ENCODE data around the gene DSN1. TPM values are rescaled to one million over a fixed set of nuclear protein-coding genes. Genes with fewer than 3 reads are reported as not detected.
A peak's percentile ranks its signal among the peaks of the same experiment; 100 is the strongest.

The DSN1 gene
- total RNA-seq, 1 experiment from 2014 or later = 44.3 TPM

- no peak for DNase-seq (ENCODE audit: low spot score)
These were observed 22.1 kb upstream of the DSN1 start for GRCh38 chr20:36795691-36796090.

GRCh38 chr20:36794116-36794474 lies 20.5 kb upstream of the DSN1 start:
- no peak for DNase-seq (ENCODE audit: low spot score)

DNA sequence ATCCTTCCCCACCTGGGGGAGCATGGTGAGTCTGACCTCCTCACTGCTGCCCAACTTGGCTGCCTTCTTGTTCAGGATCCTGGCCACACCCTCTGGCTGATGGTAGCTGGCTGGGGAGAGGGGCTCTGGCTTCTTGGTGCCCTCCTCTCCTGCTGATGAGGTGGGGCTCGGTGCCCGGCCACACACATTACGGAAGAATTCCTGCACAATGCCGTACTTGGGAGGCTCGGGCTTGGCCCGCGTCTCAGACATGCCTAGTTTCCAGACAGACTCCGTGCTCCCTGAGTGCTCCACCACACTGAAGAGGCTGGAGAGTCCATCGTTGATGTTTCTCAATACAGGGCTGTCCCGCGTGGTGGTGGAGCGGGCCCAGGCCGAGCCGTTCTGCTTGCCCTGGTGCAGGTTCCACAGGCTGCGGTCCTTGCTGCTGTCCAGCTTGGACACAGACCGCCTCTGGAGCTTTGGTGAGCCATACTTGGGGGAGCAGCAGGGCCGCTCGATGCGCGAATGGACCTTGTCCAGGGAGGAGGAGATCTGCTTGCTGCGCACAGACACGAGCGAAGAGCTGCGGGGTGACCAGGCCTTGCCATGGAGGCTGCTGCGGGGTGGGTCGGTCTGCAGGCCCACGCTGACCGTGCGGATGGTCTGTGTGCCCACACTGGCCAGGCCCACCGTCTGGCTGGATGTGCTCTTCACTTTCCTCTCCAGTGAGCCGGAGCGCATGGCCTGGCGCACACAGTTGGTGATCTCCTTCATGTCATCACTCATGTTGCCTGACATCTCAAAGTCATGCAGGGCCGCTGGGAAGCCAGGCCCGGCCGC lies 19.9 kb upstream of the DSN1 start:
- no peak for DNase-seq (ENCODE audit: low spot score)

- peak; percentile 54 for DNase-seq (ENCODE audit: low spot score)
These were observed 18.9 kb upstream of the DSN1 start for GRCh38 chr20:36792422-36792821.

DNA sequence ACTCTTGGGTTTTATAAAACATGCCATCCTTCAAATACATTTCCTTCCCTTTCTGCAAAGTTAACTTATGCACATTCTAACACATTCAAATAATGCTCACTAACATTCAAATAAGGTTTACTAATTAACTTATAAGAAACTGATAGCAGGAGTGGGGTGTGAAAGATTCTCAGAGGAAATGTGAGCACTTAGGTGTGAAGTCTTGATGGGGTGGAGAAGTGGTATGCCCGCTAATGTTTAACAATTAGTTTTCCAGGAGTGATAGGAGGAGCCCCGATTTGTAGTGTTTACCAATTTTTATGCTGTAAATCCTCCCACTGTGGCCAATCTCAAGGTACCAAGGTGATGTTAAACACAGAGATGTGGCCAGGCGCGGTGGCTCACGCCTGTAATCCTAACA lies 18.3 kb upstream of the DSN1 start:
- no peak for DNase-seq (ENCODE audit: low spot score)

DNA sequence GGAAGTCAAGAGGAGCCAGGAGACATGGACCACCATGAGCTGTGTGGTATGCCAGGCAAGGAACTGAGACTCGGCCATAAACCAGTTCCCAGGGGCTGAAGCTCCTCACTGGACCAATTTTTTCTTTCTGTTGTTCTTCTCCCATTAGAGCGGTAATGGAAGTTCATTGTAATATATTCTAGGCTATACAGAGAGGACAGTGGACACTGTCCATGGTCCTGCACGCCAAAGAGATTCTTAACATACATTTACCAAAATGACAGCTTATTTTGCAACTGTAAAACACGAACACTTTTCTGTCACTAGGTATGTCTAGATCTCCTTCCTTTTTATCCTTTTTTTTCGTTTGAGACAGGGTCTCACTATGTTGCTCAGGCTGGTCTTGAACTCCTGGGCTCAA lies 13.1 kb upstream of the DSN1 start:
- no peak for DNase-seq (ENCODE audit: low spot score)

DNA sequence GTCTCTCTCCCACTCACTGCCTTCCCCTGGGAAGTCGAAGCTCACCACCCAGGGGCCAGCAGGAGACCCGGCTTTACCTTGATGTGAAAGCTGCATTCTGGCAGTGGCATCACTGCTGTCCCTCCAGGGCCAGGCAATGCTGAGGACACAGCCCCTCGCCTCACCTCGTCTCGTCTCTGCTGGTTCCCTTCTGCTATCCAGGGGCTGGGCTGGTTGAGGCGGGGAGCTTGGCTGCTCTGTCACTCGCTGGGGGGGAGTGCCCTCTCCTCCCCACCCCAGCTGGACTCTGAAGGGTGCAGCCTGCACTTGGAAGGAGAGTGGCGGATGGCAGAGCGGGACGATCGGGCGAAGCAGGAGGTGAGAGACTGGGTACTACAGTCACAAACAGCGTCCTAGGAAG lies 12.7 kb upstream of the DSN1 start:
- DNase-seq (ENCODE audit: low spot score) = no peak

DNA sequence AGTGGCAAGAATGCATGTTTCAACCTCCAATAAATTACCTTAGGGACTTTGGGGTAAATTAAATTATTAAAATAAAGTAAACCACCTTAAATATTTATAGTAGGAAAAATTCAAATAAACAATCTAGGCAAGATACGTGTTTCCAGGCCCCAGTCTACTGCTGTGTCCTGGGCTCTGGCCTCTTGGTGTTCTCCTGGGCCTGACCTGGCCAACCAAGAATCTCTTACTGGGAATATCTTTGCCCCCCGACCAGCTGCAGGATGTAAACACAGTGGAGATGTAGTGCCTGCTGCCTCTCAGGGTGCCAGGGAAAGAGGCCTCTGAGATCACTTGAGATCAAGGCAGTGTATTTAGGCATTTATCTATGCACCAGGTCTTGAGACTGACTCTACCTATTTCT lies 11.7 kb upstream of the DSN1 start:
- no peak for DNase-seq (ENCODE audit: low spot score)

DNA sequence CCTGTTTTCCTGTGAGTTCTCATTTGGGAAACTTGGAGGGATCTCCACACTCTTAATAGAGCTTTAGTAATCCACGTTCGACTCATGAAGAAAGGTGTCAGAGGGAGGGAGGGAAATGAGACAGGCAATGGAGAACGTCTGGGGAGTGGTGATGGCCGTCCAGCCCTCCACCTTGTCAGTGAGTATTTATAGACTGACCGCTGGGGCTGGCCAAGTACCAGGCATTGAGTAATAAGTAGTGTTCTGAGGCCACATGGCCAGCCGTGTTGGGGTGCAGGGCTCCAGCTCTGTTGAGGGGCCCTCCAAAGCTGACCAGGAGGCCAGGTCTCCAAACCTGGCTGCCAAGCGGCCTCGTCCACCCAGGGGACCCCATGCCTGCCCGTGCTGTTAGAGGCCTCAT lies 11.3 kb upstream of the DSN1 start:
- no peak for DNase-seq (ENCODE audit: low spot score)

DNA sequence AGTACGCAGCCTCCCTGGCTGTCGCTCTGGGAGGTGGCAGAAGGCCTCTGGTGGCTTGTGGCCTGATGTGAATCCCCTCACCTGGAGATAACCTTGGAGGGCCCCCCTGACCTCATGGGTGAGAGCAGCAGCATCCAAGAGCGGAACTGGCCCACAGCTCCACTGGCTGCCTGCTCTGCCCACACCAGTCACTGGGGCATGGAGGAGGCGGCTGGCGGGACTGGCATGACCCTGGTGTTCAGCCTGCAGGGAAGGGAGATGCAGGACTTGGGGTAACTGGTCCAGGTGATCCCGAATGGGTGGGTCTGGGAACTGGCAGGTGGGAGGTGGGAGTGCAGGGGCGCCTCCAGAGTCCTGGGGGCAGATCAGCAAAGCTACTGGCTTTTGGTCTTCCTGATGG lies 10.6 kb upstream of the DSN1 start:
- DNase-seq (ENCODE audit: low spot score) = no peak

GRCh38 chr20:36779656-36780025 lies 6.1 kb upstream of the DSN1 start:
- no peak for DNase-seq (ENCODE audit: low spot score)

GRCh38 chr20:36778831-36779655 lies 5.5 kb upstream of the DSN1 start:
- DNase-seq (ENCODE audit: low spot score) = no peak

- DNase-seq (ENCODE audit: low spot score) = no peak
These were observed 4.0 kb upstream of the DSN1 start for GRCh38 chr20:36777576-36777975.

DNA sequence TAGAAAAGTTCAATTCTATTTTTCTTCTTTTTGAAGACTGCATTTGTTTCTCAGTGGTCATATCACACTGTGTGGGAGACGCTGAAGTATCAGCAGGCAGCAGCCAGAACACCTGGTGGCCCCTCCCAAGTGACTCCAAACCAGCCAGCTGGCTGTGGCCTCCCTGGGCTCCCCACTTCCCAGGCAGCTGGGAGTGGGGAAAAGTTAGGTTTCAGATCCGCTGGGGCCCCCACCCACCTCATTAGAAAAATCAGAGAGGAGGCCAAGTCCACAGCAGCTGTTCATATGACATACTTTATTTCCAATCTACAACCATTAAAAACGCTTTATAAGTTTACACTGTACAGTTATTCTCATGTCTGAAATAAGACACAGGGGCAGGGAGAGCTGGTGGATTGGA lies 3.6 kb upstream of the DSN1 start:
- no peak for DNase-seq (ENCODE audit: low spot score)

GRCh38 chr20:36775826-36776225 lies 2.3 kb upstream of the DSN1 start:
- no peak for DNase-seq (ENCODE audit: low spot score)

GRCh38 chr20:36775196-36775595 lies 1.6 kb upstream of the DSN1 start:
- no peak for DNase-seq (ENCODE audit: low spot score)

- no peak for DNase-seq (ENCODE audit: low spot score)
These were observed 411 bp downstream of the DSN1 start for GRCh38 chr20:36773107-36773596.

DNA sequence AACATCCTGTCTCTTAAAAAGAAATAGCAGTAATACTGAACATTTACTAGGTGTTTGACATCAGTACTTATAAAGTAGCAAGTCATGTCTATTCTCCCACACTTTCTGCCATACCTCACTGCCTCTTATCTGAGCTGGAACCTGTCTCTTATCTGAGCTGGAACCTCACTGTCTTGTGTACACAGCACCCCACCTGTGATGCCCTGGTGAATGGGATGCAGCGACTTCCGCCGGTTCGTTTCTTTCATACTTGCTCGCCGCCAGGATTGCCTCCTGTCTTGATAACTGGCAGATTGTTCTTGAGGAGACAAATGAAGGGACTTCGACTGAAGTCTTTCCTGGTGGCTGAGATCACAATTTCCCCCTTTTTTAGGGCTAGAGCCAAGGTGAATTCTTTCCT lies 2.9 kb downstream of the DSN1 start:
- no peak for DNase-seq (ENCODE audit: low spot score)

DNA sequence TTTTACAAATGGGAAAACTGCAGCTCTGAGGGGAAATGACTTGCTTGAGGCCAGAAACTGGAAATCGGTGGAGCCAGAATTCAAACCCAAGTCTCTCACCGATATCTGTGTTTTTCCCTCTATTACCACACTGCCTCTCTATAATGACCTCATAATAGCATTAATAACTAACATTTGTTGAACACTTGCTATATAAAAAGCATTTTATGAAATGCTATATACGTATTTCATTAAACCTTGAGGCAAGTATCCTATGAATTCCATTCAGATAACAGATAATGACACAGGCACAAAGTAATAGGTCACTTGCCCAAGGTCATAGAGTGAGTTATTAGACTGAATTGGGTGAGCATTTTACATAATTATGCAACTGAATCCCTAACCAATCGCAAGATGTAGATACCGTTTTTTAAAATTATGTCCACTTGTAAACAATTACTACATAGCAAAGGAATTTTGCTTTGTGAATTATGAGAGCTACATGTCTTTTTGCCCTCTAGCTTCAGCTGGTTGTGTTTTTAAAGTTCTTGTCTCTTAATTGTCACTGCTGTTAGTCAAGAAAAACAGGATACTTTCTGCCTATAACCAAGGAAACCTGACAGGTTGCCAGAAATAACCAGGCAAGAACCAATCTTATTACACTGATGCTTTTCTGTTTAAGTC lies 4.7 kb downstream of the DSN1 start:
- DNase-seq (ENCODE audit: low spot score) = no peak

- DNase-seq (ENCODE audit: low spot score) = no peak
These were observed 12.4 kb downstream of the DSN1 start for GRCh38 chr20:36761125-36761524.

DNA sequence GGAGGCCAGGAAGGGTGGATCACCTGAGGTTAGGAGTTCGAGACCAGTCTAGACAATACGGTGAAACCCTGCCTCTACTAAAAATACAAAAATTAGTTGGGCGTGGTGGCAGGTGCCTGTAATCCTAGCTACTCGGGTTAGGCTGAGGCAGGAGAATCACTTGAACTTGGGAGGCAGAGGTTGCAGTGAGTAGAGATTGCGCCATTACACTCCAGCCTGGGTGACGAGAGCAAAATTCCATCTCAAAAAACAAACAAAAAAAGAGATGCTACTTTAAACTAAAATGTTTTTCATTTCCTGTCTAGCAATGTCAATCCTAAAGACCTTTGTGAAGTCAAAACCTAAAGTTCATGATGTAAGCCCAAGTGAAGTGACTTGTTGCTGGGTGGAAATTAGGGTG lies 12.9 kb downstream of the DSN1 start:
- no peak for DNase-seq (ENCODE audit: low spot score)

DNA sequence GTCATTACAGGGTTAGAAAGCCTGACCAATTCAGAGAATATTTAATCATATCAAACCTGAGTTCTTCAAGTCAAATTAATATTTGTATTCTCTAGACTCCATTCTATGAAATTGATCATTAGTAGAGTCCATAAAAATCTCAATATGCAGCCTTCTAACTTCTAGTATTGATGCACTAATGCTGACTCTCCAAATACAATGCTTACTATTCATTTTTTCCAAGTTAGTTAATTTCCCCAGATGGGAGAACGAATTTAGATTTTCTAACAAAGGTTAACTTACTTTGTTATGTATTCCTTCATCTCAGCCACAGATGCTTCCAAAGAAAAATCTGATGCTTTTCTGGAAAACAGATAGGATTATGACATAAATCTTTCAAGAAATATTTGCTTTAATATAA lies 15.3 kb downstream of the DSN1 start:
- no peak for DNase-seq (ENCODE audit: low spot score)

DNA sequence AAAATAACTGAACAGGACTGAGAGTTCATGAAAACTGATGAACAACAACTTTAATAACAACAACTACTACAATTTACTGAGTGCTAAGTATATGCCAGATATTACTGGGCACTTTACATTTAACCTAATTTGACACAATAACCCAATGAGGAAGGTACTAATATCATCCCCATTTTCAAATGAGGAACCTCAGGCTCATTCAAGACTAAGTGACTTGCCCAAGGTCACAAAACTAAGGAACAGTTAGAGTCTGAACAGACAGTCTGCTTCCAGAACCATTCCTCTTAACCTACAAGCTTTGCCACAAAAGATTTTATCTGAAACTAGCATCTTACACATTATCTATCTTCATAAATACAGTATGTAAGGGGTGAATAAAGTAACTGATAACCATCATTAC lies 17.1 kb downstream of the DSN1 start:
- DNase-seq (ENCODE audit: low spot score) = no peak
